ENCODE data around the gene METTL25B.
A peak's percentile ranks its signal among the peaks of the same experiment; 100 is the strongest.

Gene METTL25B

GRCh38 chr1:156700736-156701531 lies 27.3 kb upstream of the METTL25B start:
- DNase-seq (ENCODE audit: low read depth), result no peak

DNA sequence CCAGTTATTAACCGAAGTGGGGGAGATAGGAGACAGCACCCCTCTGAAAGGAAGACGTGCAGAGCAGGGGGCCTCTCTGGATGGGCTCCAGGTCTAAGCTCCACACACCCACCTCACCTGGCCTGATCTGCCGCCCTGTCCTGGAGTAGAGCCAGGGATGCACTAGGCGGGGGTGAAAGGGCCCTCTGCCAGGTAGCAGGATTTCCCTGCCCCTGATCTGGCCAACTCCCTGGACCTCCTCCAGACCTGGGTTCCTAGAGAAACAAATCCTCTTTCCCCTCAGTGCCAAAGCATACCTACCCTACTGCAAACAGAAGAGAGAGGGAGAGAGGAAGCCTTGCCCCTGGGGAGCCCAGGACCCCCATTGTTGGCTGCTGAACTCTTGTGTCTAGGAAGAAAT lies 24.9 kb upstream of the METTL25B start:
- no peak for DNase-seq (ENCODE audit: low read depth)

DNA sequence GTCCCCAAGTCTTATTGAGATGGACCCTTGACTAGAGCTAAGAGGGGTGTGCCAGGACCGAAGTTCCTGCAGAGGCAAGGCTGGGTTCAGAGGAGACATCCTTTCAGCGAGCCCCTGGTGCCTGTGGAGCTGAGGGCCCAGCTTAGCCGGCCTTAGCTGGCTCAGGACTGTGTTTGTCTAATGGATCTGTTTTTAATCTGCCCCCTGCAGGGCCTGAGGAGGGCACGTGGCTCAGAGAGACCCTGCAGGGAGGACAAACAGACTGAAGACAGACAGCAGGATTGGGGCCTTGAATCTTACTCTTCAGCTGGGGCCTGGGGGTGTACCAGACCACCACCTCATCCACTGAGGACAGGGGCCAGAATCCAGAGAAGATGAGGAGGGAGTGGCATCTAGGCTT lies 24.5 kb upstream of the METTL25B start:
- no peak for DNase-seq (ENCODE audit: low read depth)

GRCh38 chr1:156704166-156704711 lies 24.0 kb upstream of the METTL25B start:
- no peak for DNase-seq (ENCODE audit: low read depth)

DNA sequence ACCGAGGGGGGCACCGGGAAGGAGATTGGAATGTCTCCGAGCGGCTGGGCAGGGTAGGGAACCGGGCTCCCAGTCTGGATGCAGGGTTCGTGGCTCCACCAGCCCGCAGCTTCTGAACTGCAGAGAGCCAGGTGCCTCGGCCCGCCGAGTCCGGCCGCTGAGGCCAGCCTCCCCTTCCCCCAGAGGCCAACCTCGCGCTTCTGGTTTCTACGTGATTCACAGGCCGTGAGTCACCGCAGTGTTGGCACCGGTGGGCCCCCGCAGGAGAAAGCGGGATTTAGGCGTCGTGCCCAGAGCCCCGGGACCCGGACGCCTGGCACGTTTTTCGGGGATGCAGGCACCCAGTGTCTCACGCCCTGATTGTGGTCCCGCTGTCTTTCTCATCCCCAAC lies 23.3 kb upstream of the METTL25B start:
- no peak for DNase-seq (ENCODE audit: low read depth)

DNA sequence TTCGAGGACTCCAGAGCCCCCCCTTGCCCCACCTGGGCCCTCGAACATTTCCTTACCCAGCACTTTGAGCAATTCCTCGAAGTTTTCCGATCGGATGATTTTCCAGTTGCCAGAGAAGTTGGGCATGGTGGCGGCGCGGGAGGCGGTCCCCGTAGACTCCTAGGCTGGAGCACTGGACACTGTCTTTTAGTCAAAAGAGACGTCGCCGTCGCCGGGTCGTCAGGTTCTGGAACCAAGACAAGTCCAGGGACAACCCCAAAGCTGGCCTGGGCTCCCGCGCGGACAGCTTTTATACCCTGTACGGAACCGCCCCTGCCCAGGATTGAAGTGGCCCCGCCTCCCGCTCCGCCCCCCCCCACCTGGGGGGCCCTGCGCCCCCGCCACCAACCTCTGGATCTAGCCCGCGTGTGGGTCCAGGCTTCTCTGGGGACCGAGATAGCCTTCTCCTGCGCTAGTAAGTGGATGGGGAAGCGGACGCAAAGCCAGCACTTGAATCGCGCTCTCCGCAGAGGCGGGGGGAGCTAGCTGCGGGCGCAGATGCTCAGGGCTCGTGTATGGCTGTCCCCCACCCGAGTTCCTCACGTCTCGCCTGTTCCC lies 22.9 kb upstream of the METTL25B start, which contains the start of gene CRABP2:
Gene CRABP2, minus strand, starts transcription at position 263 of the 597 bp plus-strand sequence. Its CDS starts 137 bp downstream, at position 126.
- no peak for DNase-seq (ENCODE audit: low read depth)

- DNase-seq (ENCODE audit: low read depth), result peak; percentile 42
Measured at GRCh38 chr1:156705918-156706656, 22.2 kb upstream of the METTL25B start.

DNA sequence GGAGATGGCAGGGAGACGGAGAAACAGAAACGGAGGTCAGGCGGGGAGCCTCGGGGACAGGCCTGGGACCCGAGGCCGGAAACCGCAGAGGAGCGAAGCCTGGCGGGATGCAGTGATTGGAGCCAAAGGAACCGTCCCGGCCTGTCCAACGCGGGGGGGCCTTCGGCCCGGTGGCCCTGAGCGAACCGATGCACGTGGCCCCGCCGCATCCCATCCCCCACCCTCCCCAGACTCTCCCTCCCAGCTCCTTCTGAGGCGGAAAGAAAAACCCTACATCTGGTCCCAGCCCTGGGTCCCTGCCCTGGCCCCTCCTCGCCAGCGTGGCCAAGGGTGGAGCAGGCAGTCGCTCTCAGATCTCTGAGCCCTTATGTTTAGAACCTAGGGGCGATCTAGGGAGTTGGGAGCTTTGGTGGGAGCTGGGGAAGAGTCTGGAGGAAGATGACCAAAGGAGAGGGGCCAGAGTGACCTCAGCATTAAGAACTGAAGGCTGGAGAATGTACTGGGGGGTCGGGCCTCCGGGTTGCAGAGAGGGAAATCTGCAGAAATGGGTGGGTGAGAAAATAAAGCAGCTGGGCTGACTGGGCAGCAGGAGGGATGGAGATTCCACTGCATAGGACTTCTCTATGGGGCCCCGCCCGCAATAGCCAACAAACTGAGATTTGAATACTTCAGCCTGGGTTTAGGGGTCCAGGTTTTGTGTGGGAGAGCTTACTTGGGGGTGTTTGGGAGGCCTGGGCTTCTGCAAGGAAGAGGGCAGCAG lies 21.4 kb upstream of the METTL25B start:
- DNase-seq (ENCODE audit: low read depth), result no peak

- DNase-seq (ENCODE audit: low read depth), result no peak
Measured at GRCh38 chr1:156707417-156708217, 20.7 kb upstream of the METTL25B start.

DNA sequence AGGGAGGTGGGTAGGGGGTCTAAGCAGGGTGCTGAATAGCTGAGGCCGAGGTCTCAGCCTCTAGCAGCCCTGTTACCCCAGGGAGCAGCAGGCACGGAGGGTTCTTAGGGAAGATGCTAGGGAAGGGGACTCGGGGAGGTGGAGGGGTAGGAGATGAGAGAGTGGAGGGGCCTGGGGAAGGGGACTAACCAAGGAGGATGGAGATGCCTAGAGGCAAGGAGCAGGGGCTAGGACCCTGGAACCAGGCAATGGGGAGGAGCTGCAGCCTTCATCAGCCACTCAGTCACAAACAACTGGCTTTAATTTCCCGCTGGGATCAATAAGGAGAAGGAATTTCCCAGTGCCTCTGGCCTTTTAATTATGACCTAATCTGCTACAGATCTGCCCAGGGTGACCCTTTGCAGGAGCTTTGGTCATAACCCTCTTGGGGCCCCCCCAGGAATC lies 20.0 kb upstream of the METTL25B start:
- DNase-seq (ENCODE audit: low read depth), result no peak

DNA sequence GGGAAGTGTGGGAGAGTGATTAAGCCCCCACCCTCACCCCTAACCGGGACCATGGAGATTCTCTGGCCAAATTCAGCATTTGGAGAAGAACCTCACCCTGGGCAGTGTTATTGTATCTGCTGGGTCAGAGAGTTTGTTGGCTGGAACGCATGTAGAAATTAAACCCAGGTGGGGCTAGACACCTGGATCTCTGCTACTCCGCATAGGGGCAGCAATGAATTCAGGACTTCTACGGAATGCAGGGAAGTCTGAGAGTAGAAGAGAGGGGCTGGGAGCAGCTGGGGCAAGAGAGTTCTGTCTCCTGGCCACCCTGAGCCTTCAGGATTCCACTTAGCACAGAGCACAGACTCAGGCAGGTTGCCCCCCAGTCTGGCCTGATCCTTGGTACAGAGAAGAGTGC lies 19.2 kb upstream of the METTL25B start:
- DNase-seq (ENCODE audit: low read depth), result no peak

- DNase-seq (ENCODE audit: low read depth), result no peak
Measured at GRCh38 chr1:156709757-156710489, 18.3 kb upstream of the METTL25B start.

GRCh38 chr1:156711011-156711817 lies 17.1 kb upstream of the METTL25B start:
- DNase-seq (ENCODE audit: low read depth), result no peak

DNA sequence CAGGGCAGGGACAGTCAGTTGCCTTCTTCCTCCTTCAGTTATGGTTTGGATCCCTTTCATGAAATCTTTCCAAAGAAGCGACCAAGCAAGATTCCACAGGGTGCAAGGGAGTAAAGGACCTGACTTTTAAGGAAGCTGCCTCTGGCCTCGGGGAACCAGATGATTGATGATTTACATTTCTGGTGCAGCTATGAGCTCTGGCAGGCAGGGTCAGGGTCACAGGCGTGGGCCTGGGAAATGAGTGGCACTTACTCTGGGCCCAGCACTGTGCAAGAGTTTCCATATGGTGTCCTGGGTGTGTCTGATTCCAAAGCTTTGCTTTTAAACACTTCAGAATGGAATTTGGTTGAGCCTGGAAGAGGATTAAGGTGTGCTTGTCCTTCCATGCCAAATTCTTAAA lies 15.6 kb upstream of the METTL25B start:
- DNase-seq (ENCODE audit: low read depth), result no peak

GRCh38 chr1:156714830-156715229 lies 13.4 kb upstream of the METTL25B start:
- DNase-seq (ENCODE audit: low read depth), result no peak

DNA sequence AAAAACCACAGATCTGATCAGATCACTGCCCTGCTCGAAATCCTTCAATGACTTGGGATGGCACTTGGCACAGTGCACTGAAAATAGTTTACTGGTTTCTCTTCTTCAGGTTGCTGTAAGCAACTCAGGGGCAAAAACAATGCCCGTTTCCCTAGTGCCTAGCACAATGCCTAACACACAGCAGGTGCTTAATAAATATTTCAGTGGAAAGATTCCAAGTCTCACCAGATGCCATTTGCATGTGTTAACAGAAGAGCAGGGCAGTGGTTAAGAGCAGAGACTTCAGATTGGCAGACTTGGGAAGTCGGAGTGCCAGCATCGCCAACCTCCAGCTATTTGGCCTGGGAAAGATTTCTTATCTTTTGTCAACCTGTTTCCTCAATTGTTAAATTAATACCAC lies 10.9 kb upstream of the METTL25B start:
- DNase-seq (ENCODE audit: low read depth), result no peak

- DNase-seq (ENCODE audit: low read depth), result no peak
Measured at GRCh38 chr1:156721131-156721530, 7.1 kb upstream of the METTL25B start.

- no peak for DNase-seq (ENCODE audit: low read depth)
Measured at GRCh38 chr1:156721535-156721934, 6.7 kb upstream of the METTL25B start.

- DNase-seq (ENCODE audit: low read depth), result peak; percentile 54
Measured at GRCh38 chr1:156725683-156726280, 2.5 kb upstream of the METTL25B start.
